H1 (cell line): ENCODE data around the gene NLRP3. TPM values are rescaled to one million over a fixed set of nuclear protein-coding genes. Genes with fewer than 3 reads are reported as not detected.

Source experiments
- CTCF ChIA-PET: fragments of 300-600 bp; sonication (Branson Sonifier 250); formaldehyde crosslinking; loops from one replicate; lab custom pipeline; 2021; ENCODE audit not compliant: partially characterized antibody; lab: Charles Lee
- POLR2A ChIA-PET: fragments of 300-600 bp; sonication (Branson Sonifier 250); formaldehyde crosslinking; loops from one replicate; lab custom pipeline; 2021; ENCODE audit warnings: inconsistent platforms; ENCODE audit not compliant: partially characterized antibody; lab: Charles Lee
- DNase-seq, 2 experiments: peaks; one replicate each; pipeline versions ENCODE4 v3.0.0 to v3.0.0-alpha.2; 2010 to 2022; ENCODE audit warnings: low spot score in 2 of 2, low read depth in 1 of 2, mixed read lengths in 1 of 2
- FAIRE-seq: peaks from 2 replicates; lab custom pipeline; 2011; peaks lifted over from hg19 to GRCh38; lab: Jason Lieb, UNC
- H2AFZ ChIP-seq: 2 replicates; pipeline ENCODE4 v1.8.1; 2012; ENCODE audit warnings: low read length, inconsistent platforms
- H2AK5ac ChIP-seq: 2 replicates; pipeline ENCODE4 v1.6.1; 2013; ENCODE audit warnings: low read depth, low read length
- H2BK120ac ChIP-seq: replicated peaks from 2 replicates; pipeline ENCODE3; 2013; ENCODE audit warnings: low read depth, low read length, inconsistent platforms
- H2BK12ac ChIP-seq: 2 replicates; pipeline ENCODE4 v1.6.1; 2013; ENCODE audit warnings: low read depth, low read length
- H2BK15ac ChIP-seq: 2 replicates; pipeline ENCODE4 v1.6.1; 2013; ENCODE audit warnings: low read length
- H2BK20ac ChIP-seq: 2 replicates; pipeline ENCODE4 v1.6.1; 2013; ENCODE audit warnings: low read length
- H2BK5ac ChIP-seq: 2 replicates; pipeline ENCODE4 v1.6.1; 2013; ENCODE audit warnings: low read depth, low read length
- H3K14ac ChIP-seq: 2 replicates; pipeline ENCODE4 v1.6.1; 2013; ENCODE audit warnings: inconsistent platforms; ENCODE audit not compliant: insufficient read length
- H3K18ac ChIP-seq: 2 replicates; pipeline ENCODE4 v1.6.1; 2013; ENCODE audit warnings: low read length; ENCODE audit errors: extremely low read depth
- H3K23ac ChIP-seq: 2 replicates; pipeline ENCODE4 v1.6.1; 2013; ENCODE audit warnings: inconsistent platforms; ENCODE audit not compliant: insufficient read length
- H3K23me2 ChIP-seq: 2 replicates; pipeline ENCODE4 v1.6.1; 2013; ENCODE audit warnings: low read depth, low read length
- H3K27ac ChIP-seq: 2 replicates; pipeline ENCODE4 v1.6.1; 2011; ENCODE audit warnings: low read depth, low read length, inconsistent platforms
- H3K27me3 ChIP-seq, 4 experiments: replicated peaks in 1 of 4; 1 replicate in 1 of 4; 2 replicates in 3 of 4; pipeline versions ENCODE4 v1.6.1 to v1.8.1; 2011 to 2013; ENCODE audit warnings: low read length in 3 of 4, mild to moderate bottlenecking in 3 of 4, inconsistent platforms in 2 of 4, mixed read lengths in 2 of 4, moderate library complexity in 1 of 4; ENCODE audit not compliant: control insufficient read depth in 3 of 4, insufficient read depth in 3 of 4; ENCODE audit errors: extremely low read depth in 1 of 4
- H3K36me3 ChIP-seq, 4 experiments: 2 replicates each; pipeline versions ENCODE4 v1.6.1 to v1.8.1; 2011 to 2013; ENCODE audit warnings: mild to moderate bottlenecking in 4 of 4, low read length in 3 of 4, moderate library complexity in 2 of 4, control low read depth in 1 of 4, inconsistent platforms in 1 of 4; ENCODE audit not compliant: insufficient read depth in 4 of 4, control insufficient read depth in 2 of 4
- H3K4ac ChIP-seq: replicated peaks from 2 replicates; pipeline ENCODE3; 2013; ENCODE audit warnings: low read length, low read depth, mixed read lengths, inconsistent platforms; ENCODE audit not compliant: insufficient read length
- H3K4me1 ChIP-seq, 4 experiments: replicated peaks in 1 of 4; 1 replicate in 1 of 4; 2 replicates in 3 of 4; pipeline versions ENCODE4 v1.6.1 to v1.8.1; 2011 to 2013; ENCODE audit warnings: low read length in 3 of 4, inconsistent platforms in 2 of 4, mixed read lengths in 1 of 4; ENCODE audit not compliant: insufficient read depth in 4 of 4, control insufficient read depth in 3 of 4
- H3K4me2 ChIP-seq, 2 experiments: 2 replicates each; pipeline versions ENCODE4 v1.6.1 to v1.8.1; 2011 to 2013; ENCODE audit warnings: low read depth in 2 of 2, low read length in 2 of 2, control low read depth in 1 of 2, inconsistent platforms in 1 of 2, mild to moderate bottlenecking in 1 of 2; ENCODE audit not compliant: insufficient read depth in 1 of 2
- H3K4me3 ChIP-seq, 4 experiments: fragments of 200-600, 300-600 bp in 1 of 4; sonication (generic), shearing (Covaris generic), sonication (Bioruptor Twin) in 1 of 4; 2 replicates each; pipeline versions ENCODE4 v1.5.1 to v1.8.1; 2011 to 2016; ENCODE audit warnings: low read length in 4 of 4, low read depth in 3 of 4, control low read depth in 2 of 4, inconsistent platforms in 2 of 4, mild to moderate bottlenecking in 2 of 4, mixed read lengths in 1 of 4, moderate library complexity in 1 of 4; ENCODE audit not compliant: insufficient read depth in 2 of 4; ENCODE audit errors: extremely low read depth in 1 of 4
- H3K56ac ChIP-seq: replicated peaks from 2 replicates; pipeline ENCODE3; 2013; ENCODE audit warnings: low read depth, mild to moderate bottlenecking, mixed read lengths, low read length, inconsistent platforms; ENCODE audit not compliant: insufficient read length
- H3K79me1 ChIP-seq: 2 replicates; pipeline ENCODE4 v1.6.1; 2013; ENCODE audit warnings: low read depth, low read length, control low read depth
- H3K79me2 ChIP-seq, 2 experiments: 2 replicates each; pipeline versions ENCODE4 v1.6.1 to v1.8.1; 2012 to 2013; ENCODE audit warnings: low read length in 2 of 2, mild to moderate bottlenecking in 2 of 2, inconsistent platforms in 1 of 2; ENCODE audit not compliant: insufficient read depth in 2 of 2, control insufficient read depth in 1 of 2
- H3K9ac ChIP-seq, 4 experiments: replicated peaks in 1 of 4; 1 replicate in 1 of 4; 2 replicates in 3 of 4; pipeline versions ENCODE4 v1.6.1 to v1.8.1; 2011 to 2013; ENCODE audit warnings: low read depth in 3 of 4, low read length in 3 of 4, control low read depth in 2 of 4, mild to moderate bottlenecking in 2 of 4, moderate library complexity in 2 of 4, inconsistent platforms in 1 of 4; ENCODE audit errors: extremely low read depth in 1 of 4
- H3K9me3 ChIP-seq, 2 experiments: 2 replicates each; pipeline versions ENCODE4 v1.6.1 to v1.8.1; 2012 to 2013; ENCODE audit warnings: mild to moderate bottlenecking in 2 of 2, moderate library complexity in 2 of 2, control low read depth in 1 of 2, inconsistent platforms in 1 of 2, low read depth in 1 of 2, low read length in 1 of 2, mixed read lengths in 1 of 2; ENCODE audit not compliant: insufficient read depth in 2 of 2
- H4K20me1 ChIP-seq, 2 experiments: replicated peaks in 1 of 2; 2 replicates each; pipeline versions ENCODE3 to v1.8.1; 2011 to 2013; ENCODE audit warnings: inconsistent platforms in 2 of 2, low read length in 2 of 2, mild to moderate bottlenecking in 1 of 2; ENCODE audit not compliant: insufficient read depth in 2 of 2, control insufficient read depth in 1 of 2
- H4K5ac ChIP-seq: 2 replicates; pipeline ENCODE4 v1.6.1; 2013; ENCODE audit warnings: low read length, low read depth, mixed read lengths, inconsistent platforms; ENCODE audit not compliant: insufficient read length
- H4K8ac ChIP-seq: 2 replicates; pipeline ENCODE4 v1.8.0; 2013; ENCODE audit warnings: mild to moderate bottlenecking, moderate library complexity, low read length, inconsistent platforms; ENCODE audit not compliant: insufficient read depth; ENCODE audit errors: extremely low read depth
- H4K91ac ChIP-seq: replicated peaks from 2 replicates; pipeline ENCODE3; 2013; ENCODE audit warnings: low read length, mixed read lengths, inconsistent platforms; ENCODE audit not compliant: insufficient read length
- ATF3 ChIP-seq: IDR thresholded peaks from 2 replicates; pipeline ENCODE4 v1.6.1; 2011; ENCODE audit warnings: low read depth, mild to moderate bottlenecking, low read length; ENCODE audit not compliant: insufficient read depth
- GTF2F1 ChIP-seq: IDR thresholded peaks from 2 replicates; pipeline ENCODE4 v1.6.1; 2012; ENCODE audit warnings: low read depth, low read length, improper control_type of control experiment, borderline replicate concordance
- NANOG ChIP-seq: IDR thresholded peaks from 2 replicates; pipeline ENCODE4 v1.6.1; 2011; ENCODE audit warnings: low read length, low read depth, mild to moderate bottlenecking, inconsistent platforms; ENCODE audit not compliant: insufficient read depth, poor library complexity, severe bottlenecking
- POU5F1 ChIP-seq: IDR thresholded peaks from 2 replicates; pipeline ENCODE4 v1.6.1; 2011; ENCODE audit warnings: low read depth, mild to moderate bottlenecking, low read length, moderate library complexity
- RAD21 ChIP-seq, 2 experiments: IDR thresholded peaks in 1 of 2; conservative IDR thresholded peaks in 1 of 2; 2 replicates each; pipeline ENCODE4 v1.6.1; 2011; ENCODE audit warnings: low read depth in 2 of 2, low read length in 2 of 2, improper control_type of control experiment in 1 of 2, inconsistent platforms in 1 of 2, mild to moderate bottlenecking in 1 of 2, moderate library complexity in 1 of 2
- SAP30 ChIP-seq: fragments of 300-600 bp; sonication (generic); IDR thresholded peaks from 2 replicates; pipeline ENCODE4 v1.7.1; 2012; ENCODE audit warnings: low read length, moderate library complexity, mild to moderate bottlenecking, inconsistent platforms; ENCODE audit not compliant: insufficient read depth, insufficient replicate concordance
- SP2 ChIP-seq: IDR thresholded peaks from 2 replicates; pipeline ENCODE4 v1.6.1; 2012; ENCODE audit warnings: mild to moderate bottlenecking, low read length, inconsistent platforms
- WGBS, 2 experiments: shearing (Covaris generic) in 1 of 2; methylation state at CpG; one replicate each; pipeline versions ENCODE4 v1.1.6 to v1.1.7; 2013 to 2015; ENCODE audit warnings: low lambda C conversion rate in 2 of 2, mixed read lengths in 2 of 2, inconsistent platforms in 1 of 2, low coverage in 1 of 2, missing lambda C conversion rate in 1 of 2; ENCODE audit not compliant: insufficient replicate concordance in 2 of 2, insufficient coverage in 1 of 2, insufficient read length in 1 of 2; ENCODE audit errors: extremely low coverage in 1 of 2, missing lambda C conversion rate in 1 of 2; 5-methylcytosine and 5-hydroxymethylcytosine counted together
- polyA plus RNA-seq, 7 experiments: library from polyadenylated mRNA; depleted of rRNA in 3 of 7; stranded (reverse) in 5 of 7; unstranded in 2 of 7; fragments of >200 nt in 5 of 7; fragments of 200-250 nt in 2 of 7; gene quantifications; 1 replicate in 5 of 7; 2 replicates in 1 of 7; 4 replicates in 1 of 7; pipeline versions ENCODE4 v1.2.1 to v1.2.3, GENCODE V29; 2011 to 2013; ENCODE audit warnings: missing spikeins in 2 of 7, mixed read lengths in 2 of 7
- total RNA-seq: library from RNA; stranded (reverse); fragmentation: NEBNext Ultra II Directional; extraction: Animal tissue kit (Norgen Biotek cat#: 25700); gene quantifications from 2 replicates; pipeline ENCODE4 v1.2.1, GENCODE V29; 2021
- TF ChIP-seq, protein P1 (sequence below): IDR thresholded peaks from 2 replicates; pipeline ENCODE4 v1.6.1; 2012; ENCODE audit warnings: low read length, inconsistent platforms

Gene NLRP3
- total and polyA plus RNA-seq, 2 of the 8 experiments (the other 6 are each of a cell fraction or from before 2014, with no cell fraction given) = 0.05 to 0.19 TPM

DNA sequence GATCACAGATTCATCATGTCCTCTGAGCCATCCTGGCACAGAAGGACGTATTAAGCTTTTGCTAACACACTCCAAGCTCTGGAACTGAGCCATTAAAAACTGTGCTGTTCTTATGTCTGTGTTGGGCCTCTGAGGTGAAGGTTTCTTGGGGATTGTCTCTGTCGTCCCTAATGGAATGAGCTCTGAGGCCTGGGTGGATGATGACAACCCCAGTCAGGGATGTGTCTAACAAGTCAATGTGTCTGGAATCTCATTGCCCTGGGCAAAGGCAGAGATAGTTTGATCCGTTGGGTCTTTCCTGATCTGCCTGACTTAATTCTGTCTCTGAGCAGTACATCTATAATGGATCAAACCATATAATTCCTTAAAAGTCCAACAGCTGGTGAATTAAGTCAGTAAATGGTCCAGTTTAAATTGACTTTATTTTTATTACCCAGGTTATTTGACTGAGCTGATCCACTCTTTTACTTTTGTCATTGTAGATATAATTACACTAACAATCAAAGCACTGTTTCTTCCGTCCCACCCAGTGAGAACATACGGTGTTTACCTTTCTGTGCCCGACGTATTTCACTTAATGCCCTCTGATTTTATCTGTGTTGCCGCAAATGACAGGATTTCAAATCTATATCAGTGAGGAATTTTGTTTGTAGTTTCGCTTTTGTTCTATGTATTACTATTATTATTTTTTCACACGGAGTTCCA lies 80.8 kb downstream of the NLRP3 start:
- Histone ChIP-seq H2BK15ac (no peak overlapping the region), H3K23me2 (no peaks in the 10 kb centered on the region), H2BK20ac (no peak overlapping the region), H4K91ac (no peak overlapping the region), H3K14ac (no peak overlapping the region), H3K4me3 (no peak overlapping the region), H2BK120ac (no peak overlapping the region), H3K9me3 (no peaks in the 10 kb centered on the region), H2AK5ac (no peak overlapping the region), H3K18ac (no peak overlapping the region), H4K5ac (no peak overlapping the region), H2BK12ac (no peak overlapping the region), H3K27ac (no peak overlapping the region), H3K27me3 (no peaks in the 10 kb centered on the region), H3K9ac (no peak overlapping the region), H3K56ac (no peak overlapping the region), H3K4me2 (no peak overlapping the region), H4K8ac (no peak overlapping the region), H3K4me1 (no peaks in the 10 kb centered on the region), H3K79me2 (no peaks in the 10 kb centered on the region), H3K23ac (no peak overlapping the region), H2BK5ac (no peak overlapping the region), H2AFZ (no peak overlapping the region), H3K36me3 (no peaks in the 10 kb centered on the region), H3K4ac (no peak overlapping the region), H4K20me1 (no peaks in the 10 kb centered on the region), H3K79me1 (no peaks in the 10 kb centered on the region)
- ChIA-PET CTCF (interaction anchor here (0.6 to 1.5 kb wide), 2 partner anchors 9 to 157 kb away, joined by 3 to 8 read pairs; no protein-coding TSS in a partner anchor), POLR2A (no interaction called here)
- 91% methylated on average over 10 of the region's 10 CpGs; no CpG with 5 or more reads in 1 of the 2 experiments for WGBS, 2 experiments
- DNase-seq (no peak), FAIRE-seq (no peak)
- TF ChIP-seq SAP30 (no peak), SP2 (no peak), GTF2F1 (no peak), ATF3 (no peak), POU5F1 (no peak), RAD21 (IDR thresholded peaks at IDR 0.05 in 1 of 2, conservative IDR thresholded peaks at IDR 0.05 in 1 of 2; ENCODE audit: low read depth in 2 of 2, low read length in 2 of 2) (no peak), NANOG (no peak)
- TF ChIP-seq, protein P1, sequence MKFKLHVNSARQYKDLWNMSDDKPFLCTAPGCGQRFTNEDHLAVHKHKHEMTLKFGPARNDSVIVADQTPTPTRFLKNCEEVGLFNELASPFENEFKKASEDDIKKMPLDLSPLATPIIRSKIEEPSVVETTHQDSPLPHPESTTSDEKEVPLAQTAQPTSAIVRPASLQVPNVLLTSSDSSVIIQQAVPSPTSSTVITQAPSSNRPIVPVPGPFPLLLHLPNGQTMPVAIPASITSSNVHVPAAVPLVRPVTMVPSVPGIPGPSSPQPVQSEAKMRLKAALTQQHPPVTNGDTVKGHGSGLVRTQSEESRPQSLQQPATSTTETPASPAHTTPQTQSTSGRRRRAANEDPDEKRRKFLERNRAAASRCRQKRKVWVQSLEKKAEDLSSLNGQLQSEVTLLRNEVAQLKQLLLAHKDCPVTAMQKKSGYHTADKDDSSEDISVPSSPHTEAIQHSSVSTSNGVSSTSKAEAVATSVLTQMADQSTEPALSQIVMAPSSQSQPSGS = no peak
